NCI-H82 treated with DMSO at 0.1 percent for 48 hours (cell line): ENCODE results near the gene FGD6.
"Not testable (repeated sequence)": the region's sequence is repeated elsewhere in the genome, so short reads cannot be mapped to it uniquely, and the experiment has no call there.

Source experiments
- DNase-seq: peaks from one replicate; lab custom pipeline; 2025; ENCODE audit not compliant: unreplicated experiment; lab: John Stamatoyannopoulos, UW

FGD6 gene

GRCh38 chr12:95095866-95096265 is 121.4 kb downstream of the FGD6 start:
- DNase-seq, result not testable (repeated sequence)

GRCh38 chr12:95089462-95089861 is 127.8 kb downstream of the FGD6 start:
- no peak for DNase-seq

DNA sequence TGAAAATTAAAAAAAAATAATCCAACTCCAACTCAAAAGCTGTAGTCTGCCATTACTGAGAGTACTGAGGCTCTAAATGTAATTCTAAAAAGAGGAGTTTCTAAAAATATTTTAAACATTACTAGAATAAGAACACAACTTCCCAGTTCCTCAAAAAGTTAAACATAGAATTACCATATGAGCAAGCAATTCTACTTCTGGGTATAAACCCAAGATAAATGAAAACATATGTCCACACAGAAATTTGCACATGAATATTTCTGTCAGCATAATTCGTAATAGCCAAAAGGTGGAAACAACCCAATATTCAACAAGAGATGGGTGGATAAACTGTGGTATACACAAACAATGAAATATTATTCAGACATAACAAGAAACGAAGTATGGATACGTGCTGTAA is 128.9 kb downstream of the FGD6 start:
- no peak for DNase-seq

DNA sequence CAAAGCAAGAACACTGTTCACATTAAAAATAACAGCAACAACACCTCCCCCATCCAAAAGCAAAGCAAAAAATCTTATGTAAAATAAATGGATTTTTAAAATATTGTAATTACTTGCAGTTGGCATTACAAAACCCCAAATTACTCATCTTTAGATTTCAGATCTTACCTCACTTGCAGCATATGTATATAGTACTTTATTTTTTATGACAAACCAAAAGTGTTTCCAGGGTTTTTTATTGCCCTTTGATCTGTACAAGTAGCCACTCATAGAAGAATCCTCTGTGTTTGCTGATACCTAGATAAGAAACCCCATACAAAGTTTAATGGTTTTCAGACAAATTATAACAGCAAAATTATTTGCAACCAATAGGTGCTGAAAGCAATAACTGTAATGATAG is 131.7 kb downstream of the FGD6 start:
- no peak for DNase-seq

- no peak for DNase-seq
Measured at GRCh38 chr12:95083938-95084337, 133.3 kb downstream of the FGD6 start.

DNA sequence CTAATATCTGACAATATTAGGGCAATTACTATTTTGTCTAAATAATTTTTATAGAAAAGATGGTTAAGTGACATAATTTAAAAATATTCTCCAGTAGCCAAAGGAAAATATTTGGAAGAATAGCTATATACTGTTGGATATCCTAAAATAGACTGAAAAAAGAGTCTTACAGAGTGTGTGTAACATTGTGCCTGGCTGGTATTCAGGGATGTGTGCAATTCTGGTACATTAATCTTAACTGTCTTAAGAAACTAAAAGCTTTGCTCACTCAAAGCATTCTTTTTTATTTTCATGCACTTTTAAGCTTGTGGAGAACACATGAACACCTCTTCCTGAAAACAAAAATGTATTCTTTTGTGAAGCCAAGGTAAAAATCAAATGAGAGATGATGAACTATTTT is 133.8 kb downstream of the FGD6 start:
- no peak for DNase-seq

DNA sequence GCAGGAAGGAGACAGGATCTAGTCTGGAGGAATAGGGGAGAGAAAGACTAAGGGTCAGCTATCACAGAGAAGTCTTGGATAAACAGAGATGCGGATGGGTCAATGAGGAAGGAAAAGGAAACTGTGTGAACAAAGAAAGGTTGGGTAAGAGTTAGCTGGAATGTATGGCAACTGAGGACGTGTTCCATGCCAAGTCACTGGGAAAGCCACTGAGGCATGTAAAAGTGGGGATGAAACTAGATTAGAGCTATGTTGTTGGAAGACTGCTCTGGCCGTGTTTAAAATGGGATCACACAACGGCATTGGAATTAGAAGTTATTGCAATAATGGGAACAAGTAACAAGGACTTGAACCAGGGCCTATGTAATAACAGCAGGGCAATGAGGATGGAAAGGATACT is 139.9 kb downstream of the FGD6 start:
- no peak for DNase-seq

DNA sequence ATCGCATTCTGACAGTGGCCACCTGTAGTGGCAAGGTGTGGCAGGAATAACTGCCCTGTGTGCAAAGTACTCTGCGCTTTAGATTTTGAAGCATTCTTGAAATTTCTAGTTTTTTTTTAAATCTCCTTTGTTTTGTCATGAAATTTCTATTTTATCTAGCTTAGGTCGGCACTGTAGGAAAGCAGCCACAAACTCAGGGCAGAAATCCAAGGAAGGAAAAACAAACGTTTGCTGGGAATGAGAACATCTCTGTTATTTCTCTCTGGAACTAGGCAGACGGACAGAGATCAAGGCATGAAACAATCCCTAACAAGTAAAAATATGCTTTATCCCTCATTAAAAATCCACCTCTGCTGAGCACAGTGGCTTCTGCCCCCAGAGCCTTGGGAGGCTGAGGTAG is 142.5 kb downstream of the FGD6 start:
- no peak for DNase-seq

GRCh38 chr12:95073698-95074520 is 143.4 kb downstream of the FGD6 start:
- DNase-seq, result no peak

- peak; percentile 83 for DNase-seq
Measured at GRCh38 chr12:95072900-95073697, 144.2 kb downstream of the FGD6 start, which contains the start of gene NR2C1. NR2C1 (minus strand) TSS chr12:95073618; CDS start chr12:95067384, 6,234 bp downstream.

- no peak for DNase-seq
Measured at GRCh38 chr12:95070378-95070777, 146.9 kb downstream of the FGD6 start.

DNA sequence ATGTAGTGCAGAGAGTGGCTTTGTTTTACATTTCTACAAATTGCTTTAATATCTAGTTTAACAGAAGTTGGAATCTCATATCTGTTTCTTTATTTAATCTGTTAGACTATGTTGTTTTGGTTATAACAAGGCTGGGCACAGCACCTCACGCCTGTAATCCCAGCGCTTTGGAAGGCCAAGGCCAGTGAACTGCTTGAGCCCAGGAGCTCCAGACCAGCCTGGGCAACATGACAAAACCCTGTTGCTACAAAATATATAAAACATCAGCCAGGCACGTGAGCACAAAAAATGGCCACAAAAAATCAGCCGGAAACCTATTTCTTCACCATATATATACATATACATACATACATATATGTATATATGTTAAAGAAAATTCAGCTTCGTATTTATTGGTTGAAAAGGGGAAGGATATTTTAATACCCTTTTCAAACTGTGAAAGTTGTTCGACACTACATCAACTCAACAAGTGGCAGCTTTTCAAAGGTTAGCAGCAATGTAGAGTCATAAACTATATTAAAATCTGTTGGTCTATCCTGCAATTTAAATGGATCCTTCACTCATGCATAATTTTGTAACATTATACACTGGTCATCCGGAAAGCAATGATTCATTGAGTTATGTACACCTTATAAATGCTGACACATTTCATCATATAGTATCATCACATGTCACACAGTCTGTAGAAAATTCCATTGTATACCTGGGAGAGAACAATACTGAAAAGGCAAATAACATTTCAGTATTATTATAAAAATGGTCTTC is 151.0 kb downstream of the FGD6 start:
- DNase-seq, result no peak

DNA sequence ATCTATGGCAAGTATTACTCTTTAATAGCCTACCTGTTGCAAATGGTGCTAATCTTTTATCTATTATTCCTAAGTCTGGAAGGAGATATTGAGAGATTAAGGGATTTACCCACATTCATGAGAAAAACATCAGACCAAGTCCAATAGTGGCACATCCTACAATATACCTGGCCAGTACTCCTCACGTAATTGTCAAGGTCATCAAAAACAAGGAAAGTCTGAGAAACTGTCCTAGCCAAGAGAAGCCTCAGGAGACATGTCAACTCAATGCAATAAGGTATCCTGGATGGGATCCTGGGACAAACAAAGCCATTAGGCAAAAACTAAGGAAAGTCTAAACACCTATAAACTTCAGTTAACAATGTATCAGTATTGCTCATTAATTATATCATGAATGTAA is 156.3 kb downstream of the FGD6 start:
- DNase-seq, result no peak

GRCh38 chr12:95059984-95060383 is 157.3 kb downstream of the FGD6 start:
- no peak for DNase-seq

GRCh38 chr12:95057424-95057823 is 159.8 kb downstream of the FGD6 start:
- DNase-seq, result no peak

- peak; percentile 41 for DNase-seq
Measured at GRCh38 chr12:95055057-95055456, 162.2 kb downstream of the FGD6 start.

- DNase-seq, result no peak
Measured at GRCh38 chr12:95054206-95054605, 163.1 kb downstream of the FGD6 start.

DNA sequence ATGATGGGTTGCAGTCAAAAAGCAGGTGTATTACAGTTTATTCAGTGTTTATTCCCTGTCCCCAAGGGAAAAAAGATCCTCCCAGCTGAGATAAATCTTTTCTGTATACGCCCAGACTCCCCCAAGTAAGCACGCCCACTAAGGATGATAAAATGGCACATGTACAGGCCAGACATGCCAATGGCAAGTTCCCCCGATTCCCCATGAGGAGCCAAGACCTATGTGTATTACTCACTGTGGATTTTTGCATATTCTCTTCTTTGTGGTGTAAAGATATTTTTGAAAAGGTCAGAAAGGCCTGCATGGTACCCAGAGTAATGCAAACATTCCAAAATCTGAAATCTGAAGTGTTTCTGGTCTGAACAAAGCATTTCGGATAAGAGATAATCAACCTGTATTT is 166.0 kb downstream of the FGD6 start:
- no peak for DNase-seq

GRCh38 chr12:95037906-95038305 is 179.4 kb downstream of the FGD6 start:
- DNase-seq, result no peak

GRCh38 chr12:95034750-95035149 is 182.5 kb downstream of the FGD6 start:
- no peak for DNase-seq
